Measurements from ENCODE around the gene TTC13.

- TF ChIP-seq CTCF (IDR thresholded peaks at IDR 0.05) (no peak), POLR2A (IDR thresholded peaks at IDR 0.05) (no peak)
Observed at GRCh38 chr1:231016234-231016633, 37.6 kb upstream of the TTC13 start.

All from testis (tissue), 2 donors.